GM19397 (cell line): Measurements from ENCODE around the gene SNRNP48.

Experiments used
- ATAC-seq: cut with Tn5 transposase; IDR thresholded peaks from one replicate; pipeline ENCODE4 v1.9.1; 2021; ENCODE audit warnings: mild to moderate bottlenecking, moderate library complexity; ENCODE audit not compliant: unreplicated experiment

The SNRNP48 gene

DNA sequence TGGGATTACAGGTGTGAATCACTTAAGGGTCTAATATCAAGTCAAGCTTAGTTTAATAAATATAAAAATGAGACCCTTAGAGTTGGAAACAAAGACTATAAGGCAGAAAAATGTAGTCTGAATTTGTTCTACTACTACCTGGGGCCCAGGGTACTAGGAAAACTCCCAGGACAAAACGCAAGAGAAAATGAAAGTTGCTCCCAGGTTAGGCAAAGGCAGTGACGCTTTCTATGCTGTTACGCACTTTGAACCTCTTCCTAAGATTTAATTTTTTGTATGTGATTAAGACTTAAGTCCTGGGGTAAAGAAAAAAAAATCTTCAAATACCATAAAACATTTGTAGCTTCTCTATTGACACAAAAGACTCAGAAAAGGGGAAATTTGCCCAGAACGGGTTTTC, 31.2 kb upstream of the SNRNP48 start:
- ATAC-seq, result no peak

DNA sequence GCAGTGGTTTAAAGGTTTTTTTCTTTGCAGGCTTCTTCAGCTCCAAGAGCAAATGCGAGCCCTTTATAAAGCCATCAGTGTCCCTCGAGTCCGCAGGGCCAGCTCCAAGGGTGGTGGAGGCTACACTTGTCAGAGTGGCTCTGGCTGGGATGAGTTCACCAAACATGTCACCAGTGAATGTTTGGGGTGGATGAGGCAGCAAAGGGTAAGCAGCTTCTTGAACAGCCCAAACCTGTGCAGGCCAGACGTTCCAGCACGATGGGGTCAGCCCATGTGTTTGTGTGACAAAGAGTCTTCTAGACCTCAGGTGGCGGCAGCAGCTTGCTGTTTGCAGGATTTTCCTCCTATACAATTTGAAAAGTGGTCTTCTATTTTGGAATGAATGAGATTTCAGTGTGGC, 30.8 kb upstream of the SNRNP48 start:
- no peak for ATAC-seq

DNA sequence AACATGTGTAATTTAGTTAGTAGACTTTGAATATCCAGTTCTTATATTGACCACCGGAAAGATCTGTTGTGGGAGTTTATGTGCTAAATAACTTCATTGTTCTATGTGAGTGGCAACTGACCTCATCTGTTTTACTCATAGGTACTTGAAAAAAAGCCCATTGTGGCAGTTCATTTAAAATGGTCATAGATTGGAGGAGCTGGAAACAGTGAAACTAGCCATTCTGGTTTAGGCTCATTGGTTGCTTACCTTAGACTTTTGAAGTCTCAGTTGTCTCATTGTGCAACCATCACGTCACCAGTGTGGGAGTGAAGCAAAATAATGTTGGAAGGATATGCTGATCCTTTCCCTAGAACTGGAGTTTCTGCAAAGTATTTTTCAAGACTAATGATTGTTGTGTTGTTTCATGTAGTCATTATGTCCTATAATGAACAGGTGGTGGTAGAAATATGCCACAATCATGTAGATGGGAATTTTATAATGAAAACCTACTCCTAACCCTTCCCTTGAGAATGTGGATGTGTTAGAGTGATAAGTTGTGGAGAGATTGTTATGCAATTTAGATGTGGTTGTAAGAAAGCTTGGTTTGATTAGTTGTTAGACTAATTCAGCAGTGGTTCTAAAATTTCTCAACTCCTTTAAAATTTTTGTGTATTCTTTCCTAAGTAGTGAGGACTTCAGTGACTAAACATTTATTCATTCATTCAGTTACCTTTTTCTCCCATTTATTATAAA, 30.2 kb upstream of the SNRNP48 start:
- no peak for ATAC-seq

DNA sequence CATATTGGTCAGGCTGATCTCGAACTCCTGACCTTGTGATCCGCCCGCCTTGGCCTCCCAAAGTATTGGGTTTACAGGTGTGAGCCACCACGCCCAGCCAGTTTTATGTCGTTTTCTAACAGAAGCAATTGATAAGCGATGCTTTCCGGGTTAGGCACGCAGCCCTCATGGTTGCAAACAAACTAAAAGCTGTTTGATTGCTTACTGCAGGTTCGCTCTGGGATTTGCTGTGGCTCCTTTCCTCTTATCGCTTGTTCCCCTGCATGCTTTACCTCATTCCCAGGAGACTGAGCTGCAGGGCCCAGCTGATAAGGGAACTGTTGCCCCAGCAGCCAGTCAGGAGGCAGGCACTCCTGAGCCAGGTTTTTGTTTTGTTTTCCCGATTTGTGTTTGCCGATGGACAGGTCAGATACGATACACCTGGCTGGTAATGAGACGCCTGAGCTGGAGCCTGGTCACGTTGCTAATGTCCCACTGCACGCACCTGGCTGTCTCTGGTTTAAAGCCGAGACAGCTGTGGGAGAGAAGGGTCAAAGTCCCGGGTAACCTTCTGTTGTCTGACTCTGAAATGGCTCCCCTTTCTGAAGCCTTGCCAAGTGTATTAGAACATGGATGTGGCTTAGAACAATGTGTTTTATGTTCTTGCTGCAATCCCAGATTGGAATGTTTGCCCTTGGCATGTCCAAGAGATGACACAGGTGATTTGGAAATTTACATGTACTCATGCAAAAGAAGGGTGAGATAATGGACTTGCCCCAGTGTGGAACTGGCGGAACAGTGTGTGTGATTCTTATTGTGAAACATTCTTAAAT, 28.6 kb upstream of the SNRNP48 start:
- no peak for ATAC-seq

DNA sequence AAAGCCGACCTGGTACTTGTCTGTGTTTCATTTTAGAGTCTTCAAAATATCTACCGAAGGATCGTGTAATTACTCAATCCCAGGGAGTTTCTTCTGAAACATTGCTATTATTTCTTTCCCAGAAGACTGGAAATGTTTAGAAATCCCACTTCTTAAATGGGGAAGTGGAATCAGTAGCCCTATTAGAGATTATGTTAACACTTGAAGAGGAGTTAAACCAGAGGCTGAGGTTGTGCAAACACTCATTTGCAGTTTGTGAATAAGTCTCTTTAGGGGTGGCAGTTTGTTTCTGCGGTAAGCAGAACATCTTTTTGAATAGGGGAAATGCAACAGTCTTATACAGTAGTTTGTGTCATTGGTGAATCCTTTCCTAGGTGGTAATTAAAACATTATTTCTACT, 27.2 kb upstream of the SNRNP48 start:
- ATAC-seq, result no peak

DNA sequence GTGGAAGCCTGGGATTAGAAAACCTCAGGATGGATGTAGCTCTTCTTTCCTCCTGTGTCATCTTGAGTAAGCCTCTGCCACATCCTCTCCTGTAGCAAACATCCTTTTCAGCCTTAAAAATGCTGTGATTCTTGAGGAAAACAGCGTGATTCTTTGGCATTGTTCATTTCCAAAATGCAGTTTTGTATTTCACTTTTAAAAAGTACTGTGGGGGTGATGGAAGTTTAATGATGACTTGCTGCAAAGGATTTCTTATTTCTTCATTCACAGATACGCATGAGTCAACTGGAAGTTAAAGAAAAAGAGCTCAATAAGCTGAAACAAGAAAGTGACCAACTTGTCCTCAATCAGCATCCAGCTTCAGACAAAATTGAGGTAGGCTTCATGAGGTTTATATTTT, 23.9 kb upstream of the SNRNP48 start:
- ATAC-seq, result no peak

DNA sequence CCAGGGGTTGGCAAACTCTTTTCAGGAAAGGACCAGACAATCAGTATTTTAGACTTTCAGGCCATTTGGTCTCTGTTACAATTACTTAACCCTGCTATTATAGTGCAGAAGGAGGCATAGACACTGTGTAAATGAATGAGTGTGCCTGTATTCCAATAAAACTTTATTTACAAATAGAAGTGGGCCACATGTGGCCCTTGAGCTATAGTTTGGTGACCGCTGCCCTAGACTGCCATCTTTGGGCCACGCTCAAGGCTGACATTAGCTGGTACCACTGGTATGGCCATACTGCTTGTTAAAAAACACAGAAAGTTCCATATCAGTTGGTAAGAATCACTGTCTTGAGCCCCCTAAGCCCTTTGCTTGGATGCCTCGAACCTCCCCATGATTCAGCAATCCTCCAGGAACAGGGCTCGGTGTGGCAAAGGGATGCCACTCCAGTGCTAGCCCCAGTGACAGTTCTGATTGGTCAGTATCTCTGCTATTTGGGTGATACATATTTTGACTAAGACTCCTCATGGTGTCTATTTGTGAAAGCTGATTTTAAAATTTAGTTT, 23.3 kb upstream of the SNRNP48 start:
- ATAC-seq, result no peak

DNA sequence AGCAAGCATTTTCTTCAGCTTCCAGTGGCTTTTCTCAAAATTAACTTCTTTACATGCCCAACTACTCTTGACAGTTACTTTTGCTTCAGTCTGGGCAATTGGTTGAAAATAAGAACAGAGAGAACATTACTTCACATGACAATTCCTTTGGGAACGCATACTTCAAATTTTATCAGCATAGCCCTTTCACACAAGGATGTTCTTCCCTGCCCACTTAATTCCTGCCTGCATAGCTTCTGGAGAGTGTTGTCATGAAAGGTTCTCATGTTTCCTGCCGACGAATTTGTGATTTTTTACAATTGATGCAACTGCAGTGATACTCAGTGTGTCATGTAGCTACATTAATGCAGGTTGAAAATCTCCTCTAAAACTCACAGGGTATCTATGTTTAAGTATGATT, 22.0 kb upstream of the SNRNP48 start:
- ATAC-seq, result no peak

DNA sequence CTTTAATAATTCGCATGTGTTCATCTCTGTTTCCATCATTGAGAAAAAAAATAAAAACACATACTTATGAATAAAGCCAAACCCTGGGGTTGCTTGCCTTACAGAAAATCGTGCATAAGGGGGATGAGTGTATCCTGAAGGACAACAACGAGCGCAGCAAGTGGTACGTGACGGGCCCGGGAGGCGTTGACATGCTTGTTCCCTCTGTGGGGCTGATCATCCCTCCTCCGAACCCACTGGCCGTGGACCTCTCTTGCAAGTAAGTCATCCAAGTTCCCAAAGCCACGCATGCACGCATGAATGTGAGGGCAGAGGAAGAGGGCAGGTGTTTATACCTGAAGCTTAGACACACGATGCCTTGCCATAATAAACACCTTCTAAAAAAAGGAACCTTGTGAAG, 20.9 kb upstream of the SNRNP48 start:
- ATAC-seq, result no peak

DNA sequence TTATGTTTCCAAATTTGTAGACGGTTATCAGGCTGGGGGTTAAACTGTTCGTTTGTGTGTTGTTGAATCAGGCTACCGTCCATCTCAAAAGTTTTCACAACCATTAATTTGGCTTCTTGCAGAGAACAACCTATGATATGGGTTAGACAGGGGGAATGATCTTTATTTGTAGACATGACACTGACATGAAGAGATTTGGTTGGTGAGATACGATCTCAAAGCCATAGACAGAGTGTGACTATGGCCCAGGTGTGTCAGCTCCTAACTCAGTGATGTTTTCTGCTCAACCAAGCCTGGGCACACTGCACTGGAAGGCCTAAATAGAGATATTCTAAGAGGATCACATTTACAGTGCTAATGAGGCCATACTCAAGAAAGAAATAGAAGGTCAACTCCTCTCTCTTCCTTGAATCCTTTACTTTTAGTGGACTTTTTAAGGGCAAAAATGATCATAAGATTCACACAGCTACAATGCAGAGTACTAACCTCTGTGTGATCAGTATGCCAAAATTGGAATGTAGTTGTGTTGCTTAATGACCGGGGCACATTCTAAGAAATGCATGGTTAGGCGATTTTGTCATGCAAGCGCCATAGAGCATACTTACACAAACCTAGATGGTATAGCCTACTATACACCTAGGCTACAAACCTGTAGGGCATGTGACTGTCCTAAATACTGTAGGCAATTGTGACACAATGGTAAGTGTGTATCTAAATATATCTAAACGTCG, 17.6 kb upstream of the SNRNP48 start:
- ATAC-seq, result no peak

DNA sequence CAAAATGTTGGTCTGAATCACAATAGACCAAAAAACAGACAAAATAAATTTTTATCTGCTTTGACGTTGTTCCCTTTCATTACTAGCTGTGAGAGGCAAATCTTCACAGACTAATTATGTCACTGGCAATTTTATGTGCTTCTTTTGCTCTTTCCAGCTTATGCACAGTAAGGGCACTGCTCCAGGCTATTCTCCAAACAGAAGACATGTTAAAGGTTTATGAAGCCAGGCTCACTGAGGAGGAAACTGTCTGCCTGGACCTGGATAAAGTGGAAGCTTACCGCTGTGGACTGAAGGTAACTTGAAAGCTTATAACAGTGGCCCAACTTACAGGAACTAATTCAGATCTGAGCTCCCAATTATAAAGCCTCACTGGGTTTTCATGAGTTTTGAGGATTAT, 15.5 kb upstream of the SNRNP48 start:
- no peak for ATAC-seq

DNA sequence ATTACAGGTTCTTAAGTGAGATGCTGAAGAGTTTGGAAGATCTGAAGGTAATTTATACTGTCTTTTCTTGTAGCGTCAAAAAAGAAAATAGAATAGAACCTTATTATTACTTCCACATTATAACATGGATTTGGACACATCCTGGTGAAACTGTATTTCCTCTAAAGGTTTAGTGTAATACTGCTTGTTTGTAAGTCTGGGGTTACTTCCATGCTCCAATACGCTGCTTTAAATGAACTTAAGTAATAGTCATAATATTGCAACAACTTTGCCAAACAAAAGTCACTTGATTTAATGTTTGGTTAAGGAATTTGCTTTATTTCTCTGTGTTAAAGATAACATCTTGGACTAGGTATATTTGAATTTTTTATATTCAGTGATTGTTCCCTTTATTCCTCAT, 11.5 kb upstream of the SNRNP48 start:
- ATAC-seq, result no peak

DNA sequence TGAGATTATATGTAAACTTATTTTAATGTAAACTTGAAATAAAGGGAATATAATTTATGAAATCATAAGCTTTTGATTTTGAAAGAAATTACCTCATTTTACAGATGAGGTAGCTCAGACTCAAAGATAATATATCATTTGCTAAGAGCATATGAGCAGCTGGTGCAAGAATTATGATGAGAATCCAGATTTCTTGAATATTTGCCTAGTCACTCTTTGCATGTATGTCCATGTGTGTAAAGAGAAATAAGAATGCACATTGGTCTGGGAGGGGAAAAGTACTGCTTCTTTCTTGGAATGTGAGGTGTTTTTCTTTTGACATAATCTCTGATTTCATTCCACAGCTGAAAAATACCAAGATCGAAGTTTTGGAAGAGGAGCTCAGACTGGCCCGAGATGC, 11.1 kb upstream of the SNRNP48 start:
- ATAC-seq, result no peak

DNA sequence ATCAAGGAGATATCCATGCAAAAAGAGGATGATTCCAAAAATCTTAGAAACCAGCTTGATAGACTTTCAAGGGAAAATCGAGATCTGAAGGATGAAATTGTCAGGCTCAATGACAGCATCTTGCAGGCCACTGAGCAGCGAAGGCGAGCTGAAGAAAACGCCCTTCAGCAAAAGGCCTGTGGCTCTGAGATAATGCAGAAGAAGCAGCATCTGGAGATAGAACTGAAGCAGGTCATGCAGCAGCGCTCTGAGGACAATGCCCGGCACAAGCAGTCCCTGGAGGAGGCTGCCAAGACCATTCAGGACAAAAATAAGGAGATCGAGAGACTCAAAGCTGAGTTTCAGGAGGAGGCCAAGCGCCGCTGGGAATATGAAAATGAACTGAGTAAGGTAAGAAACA, 10.1 kb upstream of the SNRNP48 start:
- ATAC-seq, result no peak

DNA sequence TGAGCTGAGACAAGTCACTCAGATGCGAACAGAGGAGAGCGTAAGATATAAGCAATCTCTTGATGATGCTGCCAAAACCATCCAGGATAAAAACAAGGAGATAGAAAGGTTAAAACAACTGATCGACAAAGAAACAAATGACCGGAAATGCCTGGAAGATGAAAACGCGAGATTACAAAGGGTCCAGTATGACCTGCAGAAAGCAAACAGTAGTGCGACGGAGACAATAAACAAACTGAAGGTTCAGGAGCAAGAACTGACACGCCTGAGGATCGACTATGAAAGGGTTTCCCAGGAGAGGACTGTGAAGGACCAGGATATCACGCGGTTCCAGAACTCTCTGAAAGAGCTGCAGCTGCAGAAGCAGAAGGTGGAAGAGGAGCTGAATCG, 9.5 kb upstream of the SNRNP48 start:
- ATAC-seq, result no peak

DNA sequence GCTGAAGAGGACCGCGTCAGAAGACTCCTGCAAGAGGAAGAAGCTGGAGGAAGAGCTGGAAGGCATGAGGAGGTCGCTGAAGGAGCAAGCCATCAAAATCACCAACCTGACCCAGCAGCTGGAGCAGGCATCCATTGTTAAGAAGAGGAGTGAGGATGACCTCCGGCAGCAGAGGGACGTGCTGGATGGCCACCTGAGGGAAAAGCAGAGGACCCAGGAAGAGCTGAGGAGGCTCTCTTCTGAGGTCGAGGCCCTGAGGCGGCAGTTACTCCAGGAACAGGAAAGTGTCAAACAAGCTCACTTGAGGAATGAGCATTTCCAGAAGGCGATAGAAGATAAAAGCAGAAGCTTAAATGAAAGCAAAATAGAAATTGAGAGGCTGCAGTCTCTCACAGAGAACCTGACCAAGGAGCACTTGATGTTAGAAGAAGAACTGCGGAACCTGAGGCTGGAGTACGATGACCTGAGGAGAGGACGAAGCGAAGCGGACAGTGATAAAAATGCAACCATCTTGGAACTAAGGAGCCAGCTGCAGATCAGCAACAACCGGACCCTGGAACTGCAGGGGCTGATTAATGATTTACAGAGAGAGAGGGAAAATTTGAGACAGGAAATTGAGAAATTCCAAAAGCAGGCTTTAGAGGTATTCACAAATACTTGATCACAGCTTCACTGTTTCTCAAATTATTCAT, 8.9 kb upstream of the SNRNP48 start:
- no peak for ATAC-seq

DNA sequence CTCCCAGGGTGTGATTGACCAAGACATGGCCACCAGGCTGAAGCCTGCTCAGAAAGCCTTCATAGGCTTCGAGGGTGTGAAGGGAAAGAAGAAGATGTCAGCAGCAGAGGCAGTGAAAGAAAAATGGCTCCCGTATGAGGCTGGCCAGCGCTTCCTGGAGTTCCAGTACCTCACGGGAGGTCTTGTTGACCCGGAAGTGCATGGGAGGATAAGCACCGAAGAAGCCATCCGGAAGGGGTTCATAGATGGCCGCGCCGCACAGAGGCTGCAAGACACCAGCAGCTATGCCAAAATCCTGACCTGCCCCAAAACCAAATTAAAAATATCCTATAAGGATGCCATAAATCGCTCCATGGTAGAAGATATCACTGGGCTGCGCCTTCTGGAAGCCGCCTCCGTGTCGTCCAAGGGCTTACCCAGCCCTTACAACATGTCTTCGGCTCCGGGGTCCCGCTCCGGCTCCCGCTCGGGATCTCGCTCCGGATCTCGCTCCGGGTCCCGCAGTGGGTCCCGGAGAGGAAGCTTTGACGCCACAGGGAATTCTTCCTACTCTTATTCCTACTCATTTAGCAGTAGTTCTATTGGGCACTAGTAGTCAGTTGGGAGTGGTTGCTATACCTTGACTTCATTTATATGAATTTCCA, 4.6 kb upstream of the SNRNP48 start:
- ATAC-seq, result no peak

DNA sequence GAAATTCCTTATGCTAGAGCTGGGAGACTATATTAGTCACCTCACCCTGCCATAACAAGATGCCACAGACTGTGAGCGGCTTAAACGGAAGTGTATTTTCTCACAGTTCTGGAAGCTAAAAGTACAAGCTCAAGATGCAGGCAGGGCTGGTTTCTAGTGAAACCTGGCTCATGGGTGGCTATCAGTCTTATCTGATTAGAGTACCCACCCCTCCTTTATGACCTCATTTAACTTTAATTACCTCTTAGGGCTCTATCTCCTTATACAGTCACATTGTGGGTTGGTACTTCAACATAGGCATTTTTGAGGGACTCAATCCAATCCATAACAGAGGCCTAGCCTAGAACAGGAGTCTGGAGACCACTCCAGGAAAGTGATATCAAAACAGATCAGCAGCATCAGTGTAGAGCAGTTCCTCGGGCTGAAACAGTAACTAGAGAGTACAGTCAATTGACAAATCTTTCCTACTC, 2.3 kb upstream of the SNRNP48 start:
- ATAC-seq, result no peak

DNA sequence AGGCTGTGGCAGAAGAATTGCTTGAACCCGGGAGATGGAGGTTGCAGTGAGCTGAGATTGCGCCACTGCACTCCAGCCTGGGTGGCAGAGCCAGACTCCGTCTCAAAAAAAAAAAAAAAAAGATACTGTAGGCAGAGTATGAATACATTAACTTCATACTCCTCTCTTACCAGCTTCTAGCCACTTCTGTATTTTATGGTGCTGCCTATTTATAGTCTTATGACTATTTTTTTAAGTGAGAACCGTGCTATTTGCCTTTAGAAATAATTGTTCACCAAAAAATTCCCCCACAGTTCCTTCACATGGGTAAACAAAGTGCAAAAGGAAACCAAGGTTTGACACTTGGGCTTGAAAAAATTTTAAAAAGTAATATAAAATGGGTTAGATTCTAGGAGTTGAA, 1.5 kb upstream of the SNRNP48 start:
- ATAC-seq, result no peak

DNA sequence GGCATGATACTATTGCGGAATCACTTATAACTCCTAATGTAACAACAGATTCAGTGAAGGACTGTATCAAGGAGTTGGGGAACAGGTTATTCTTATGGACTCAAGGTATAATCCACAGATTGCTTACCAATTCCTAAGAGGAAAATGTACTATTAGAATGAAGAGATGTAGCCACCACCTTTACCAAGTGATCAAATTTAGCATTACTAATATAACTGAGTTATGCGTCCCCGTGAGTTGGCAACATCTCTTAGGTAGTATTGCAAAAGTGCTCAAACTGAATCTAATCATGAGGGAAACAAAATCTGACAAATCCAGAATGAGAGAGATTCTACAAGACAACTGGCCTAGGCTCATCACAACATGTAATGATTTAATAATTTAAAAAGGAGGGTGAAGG, 777 bp upstream of the SNRNP48 start:
- no peak for ATAC-seq
